ENCODE measurements around the gene OR1E1.
"Not testable (repeated sequence)": the region's sequence is repeated elsewhere in the genome, so short reads cannot be mapped to it uniquely, and the experiment has no call there.

OR1E1 gene

DNA sequence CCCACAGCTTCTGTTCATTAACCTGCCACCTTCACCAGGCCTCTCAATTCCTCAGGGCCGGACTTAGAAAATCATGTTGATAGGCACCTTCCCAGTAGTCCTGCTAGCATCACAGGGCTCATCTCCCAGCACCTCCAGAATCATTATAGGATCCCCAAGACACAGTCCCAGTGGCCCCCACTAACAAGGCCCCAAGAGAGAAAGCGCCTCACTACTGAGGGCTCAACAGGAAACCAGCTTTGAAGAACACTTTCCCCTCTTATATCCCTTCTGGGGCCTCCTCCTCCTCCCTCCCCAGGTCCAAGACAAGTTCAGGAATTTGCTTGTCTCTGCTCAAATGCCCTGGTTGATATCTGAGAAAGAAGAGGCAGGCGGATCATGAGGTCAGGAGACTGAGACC lies 12.9 kb upstream of the OR1E1 start, which contains the start of gene OR3A3:
TSS of gene OR3A3 (plus strand) at position 301 of the 400 bp plus-strand sequence.
- H4K20me1 ChIP-seq (ENCODE audit: insufficient read depth, low read length) = no peaks in the 10 kb centered on the region
- DNase-seq (no peak), ATAC-seq (ENCODE audit: insufficient read depth, low read depth) (no peak)
- H3K27ac ChIP-seq (ENCODE audit: low read length) = no peak within 1 kb of the TSS
- H3K9ac ChIP-seq (ENCODE audit: low read depth, low read length) = no peak within 1 kb of the TSS
- H3K4me2 ChIP-seq (ENCODE audit: insufficient read depth, low read length) = no peak within 1 kb of the TSS
- H2AFZ ChIP-seq (ENCODE audit: low read depth, low read length) = no peak within 1 kb of the TSS
- no peaks in the 10 kb centered on the region for H3K27me3 ChIP-seq (ENCODE audit: insufficient read depth, low read length, poor library complexity)
- no peak for TF ChIP-seq EZH2 (IDR thresholded peaks at IDR 0.05; ENCODE audit: borderline replicate concordance, low read depth, low read length, severe bottlenecking)
- TF ChIP-seq, protein P1, sequence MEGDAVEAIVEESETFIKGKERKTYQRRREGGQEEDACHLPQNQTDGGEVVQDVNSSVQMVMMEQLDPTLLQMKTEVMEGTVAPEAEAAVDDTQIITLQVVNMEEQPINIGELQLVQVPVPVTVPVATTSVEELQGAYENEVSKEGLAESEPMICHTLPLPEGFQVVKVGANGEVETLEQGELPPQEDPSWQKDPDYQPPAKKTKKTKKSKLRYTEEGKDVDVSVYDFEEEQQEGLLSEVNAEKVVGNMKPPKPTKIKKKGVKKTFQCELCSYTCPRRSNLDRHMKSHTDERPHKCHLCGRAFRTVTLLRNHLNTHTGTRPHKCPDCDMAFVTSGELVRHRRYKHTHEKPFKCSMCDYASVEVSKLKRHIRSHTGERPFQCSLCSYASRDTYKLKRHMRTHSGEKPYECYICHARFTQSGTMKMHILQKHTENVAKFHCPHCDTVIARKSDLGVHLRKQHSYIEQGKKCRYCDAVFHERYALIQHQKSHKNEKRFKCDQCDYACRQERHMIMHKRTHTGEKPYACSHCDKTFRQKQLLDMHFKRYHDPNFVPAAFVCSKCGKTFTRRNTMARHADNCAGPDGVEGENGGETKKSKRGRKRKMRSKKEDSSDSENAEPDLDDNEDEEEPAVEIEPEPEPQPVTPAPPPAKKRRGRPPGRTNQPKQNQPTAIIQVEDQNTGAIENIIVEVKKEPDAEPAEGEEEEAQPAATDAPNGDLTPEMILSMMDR (IDR thresholded peaks at IDR 0.05; ENCODE audit: borderline replicate concordance, extremely low read depth, low read length, poor library complexity, severe bottlenecking) = no peak
- H3K4me3 ChIP-seq (ENCODE audit: low read depth in 1 of 2, low read length in 2 of 2) = no peak within 1 kb of the TSS
- no peaks in the 10 kb centered on the region for H3K4me1 ChIP-seq (ENCODE audit: insufficient read depth, low read length)
- no peaks in the 10 kb centered on the region for H3K9me3 ChIP-seq (ENCODE audit: insufficient read depth, low read length, severe bottlenecking)
- H3K36me3 ChIP-seq (ENCODE audit: insufficient read depth, low read length) = no peaks in the 10 kb centered on the region
- no peaks in the 10 kb centered on the region for H3K79me2 ChIP-seq (ENCODE audit: insufficient read depth, low read length)

DNA sequence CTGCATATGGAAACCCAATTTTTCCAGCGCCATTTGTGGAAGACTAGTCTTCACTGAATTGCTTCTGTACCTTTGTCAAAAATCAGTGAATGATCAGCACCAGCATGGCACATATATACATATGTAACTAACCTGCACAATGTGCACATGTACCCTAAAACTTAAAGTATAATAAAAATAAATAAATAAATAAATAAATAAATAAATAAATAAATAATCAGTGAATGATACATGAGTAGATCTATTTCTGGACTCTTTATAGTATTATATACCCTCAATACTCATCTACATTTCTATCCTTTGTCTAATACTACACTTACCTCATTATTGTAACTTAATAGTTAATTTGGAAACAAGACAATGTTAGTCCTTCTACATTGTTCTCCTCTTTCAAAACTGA lies 5.6 kb upstream of the OR1E1 start:
- ATAC-seq (ENCODE audit: insufficient read depth, low read depth) = not testable (repeated sequence)

DNA sequence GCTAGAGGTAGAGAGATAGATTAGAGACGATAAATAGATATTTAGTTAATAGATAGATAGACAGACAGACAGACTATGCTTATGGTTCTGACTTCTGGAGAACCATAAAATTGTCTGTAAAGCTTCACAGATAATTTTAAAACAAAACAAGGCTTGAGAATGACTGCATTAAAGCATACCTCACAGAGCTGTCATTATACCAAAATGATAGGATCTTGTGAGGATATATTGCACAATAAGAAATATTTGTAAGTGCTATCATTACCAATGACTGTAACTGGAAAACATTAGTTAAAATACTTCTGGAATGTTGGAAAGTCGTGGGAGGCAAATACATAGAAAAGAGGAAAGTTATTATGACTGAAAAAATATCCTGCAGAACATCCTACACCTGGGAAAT lies 3.6 kb upstream of the OR1E1 start:
- no peak for TF ChIP-seq EZH2 (IDR thresholded peaks at IDR 0.05; ENCODE audit: borderline replicate concordance, low read depth, low read length, severe bottlenecking)
- TF ChIP-seq, protein P1 (IDR thresholded peaks at IDR 0.05; ENCODE audit: borderline replicate concordance, extremely low read depth, low read length, poor library complexity, severe bottlenecking) = no peak
- no peak overlapping the region for H3K9ac ChIP-seq (ENCODE audit: low read depth, low read length)
- no peak overlapping the region for H3K4me2 ChIP-seq (ENCODE audit: insufficient read depth, low read length)
- H3K27me3 ChIP-seq (ENCODE audit: insufficient read depth, low read length, poor library complexity) = no peaks in the 10 kb centered on the region
- H3K4me3 ChIP-seq (ENCODE audit: low read depth in 1 of 2, low read length in 2 of 2) = no peak overlapping the region
- no peak overlapping the region for H3K27ac ChIP-seq (ENCODE audit: low read length)
- no peaks in the 10 kb centered on the region for H3K36me3 ChIP-seq (ENCODE audit: insufficient read depth, low read length)
- no peaks in the 10 kb centered on the region for H4K20me1 ChIP-seq (ENCODE audit: insufficient read depth, low read length)
- H3K4me1 ChIP-seq (ENCODE audit: insufficient read depth, low read length) = no peaks in the 10 kb centered on the region
- ATAC-seq (ENCODE audit: insufficient read depth, low read depth) = no peak
- no peaks in the 10 kb centered on the region for H3K9me3 ChIP-seq (ENCODE audit: insufficient read depth, low read length, severe bottlenecking)
- DNase-seq = no peak
- no peaks in the 10 kb centered on the region for H3K79me2 ChIP-seq (ENCODE audit: insufficient read depth, low read length)
- H2AFZ ChIP-seq (ENCODE audit: low read depth, low read length) = no peak overlapping the region

More for the DNA sequence above, 5.6 kb upstream of the OR1E1 start:
- not testable (repeated sequence) for H3K4me2 ChIP-seq (ENCODE audit: insufficient read depth, low read length); H3K4me3 ChIP-seq (ENCODE audit: low read depth in 1 of 2, low read length in 2 of 2); H3K4me1 ChIP-seq (ENCODE audit: insufficient read depth, low read length); DNase-seq; H4K20me1 ChIP-seq (ENCODE audit: insufficient read depth, low read length); H3K79me2 ChIP-seq (ENCODE audit: insufficient read depth, low read length); H3K9ac ChIP-seq (ENCODE audit: low read depth, low read length); H3K27me3 ChIP-seq (ENCODE audit: insufficient read depth, low read length, poor library complexity); H3K27ac ChIP-seq (ENCODE audit: low read length); H3K9me3 ChIP-seq (ENCODE audit: insufficient read depth, low read length, severe bottlenecking); H3K36me3 ChIP-seq (ENCODE audit: insufficient read depth, low read length); H2AFZ ChIP-seq (ENCODE audit: low read depth, low read length)

DNA sequence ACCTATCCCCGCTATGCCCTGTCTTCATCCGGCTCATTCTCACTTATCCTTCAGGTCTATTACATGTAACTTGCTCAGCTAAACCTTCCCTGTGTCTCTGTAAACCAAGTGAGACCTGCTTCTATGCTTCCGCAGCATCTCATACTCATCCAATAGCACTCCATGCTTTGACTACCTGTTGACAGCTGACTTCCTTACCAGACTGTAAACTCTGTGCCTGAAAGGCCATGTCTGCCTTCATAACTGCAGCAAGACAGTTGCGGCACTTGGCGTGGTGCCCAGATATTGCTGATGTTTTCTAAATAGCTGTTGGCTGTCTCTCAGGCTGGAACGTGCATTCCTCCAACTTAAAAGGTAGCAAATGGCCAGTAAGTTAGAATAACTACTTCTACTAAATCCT lies 1.8 kb upstream of the OR1E1 start:
- DNase-seq (no peak), ATAC-seq (ENCODE audit: insufficient read depth, low read depth) (no peak)
- no peak for TF ChIP-seq EZH2 (IDR thresholded peaks at IDR 0.05; ENCODE audit: borderline replicate concordance, low read depth, low read length, severe bottlenecking)
- TF ChIP-seq, protein P1 (IDR thresholded peaks at IDR 0.05; ENCODE audit: borderline replicate concordance, extremely low read depth, low read length, poor library complexity, severe bottlenecking) = no peak
- Histone ChIP-seq H3K36me3 (ENCODE audit: insufficient read depth, low read length) (no peaks in the 10 kb centered on the region), H3K4me2 (ENCODE audit: insufficient read depth, low read length) (no peak overlapping the region), H3K27ac (ENCODE audit: low read length) (no peak overlapping the region), H3K79me2 (ENCODE audit: insufficient read depth, low read length) (no peaks in the 10 kb centered on the region), H3K9me3 (ENCODE audit: insufficient read depth, low read length, severe bottlenecking) (no peaks in the 10 kb centered on the region), H2AFZ (ENCODE audit: low read depth, low read length) (no peak overlapping the region), H4K20me1 (ENCODE audit: insufficient read depth, low read length) (no peaks in the 10 kb centered on the region), H3K27me3 (ENCODE audit: insufficient read depth, low read length, poor library complexity) (no peaks in the 10 kb centered on the region), H3K9ac (ENCODE audit: low read depth, low read length) (no peak overlapping the region), H3K4me1 (ENCODE audit: insufficient read depth, low read length) (no peaks in the 10 kb centered on the region), H3K4me3 (ENCODE audit: low read depth in 1 of 2, low read length in 2 of 2) (no peak overlapping the region)

DNA sequence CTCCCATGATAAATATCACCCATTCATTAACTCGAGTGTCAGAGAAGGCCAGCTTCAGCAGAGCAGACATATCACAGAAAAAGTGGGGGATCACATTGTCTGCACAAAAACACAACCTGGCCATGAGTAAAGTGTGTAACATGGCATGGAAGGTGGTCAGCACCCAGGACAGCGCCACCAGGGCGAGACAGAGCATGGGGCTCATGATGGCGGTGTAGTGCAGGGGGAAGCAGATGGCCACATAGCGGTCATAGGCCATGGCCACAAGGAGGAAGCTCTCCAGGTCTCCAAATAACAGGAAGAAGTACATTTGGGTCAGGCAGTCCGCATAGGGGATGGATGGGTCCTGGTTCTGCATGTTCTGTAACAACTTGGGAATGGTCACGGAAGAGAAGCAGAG lies 409 bp downstream of the OR1E1 start:
- DNase-seq (peak; percentile 49), ATAC-seq (ENCODE audit: insufficient read depth, low read depth) (peak; percentile 48; the same call in 1 of the 3 replicates)
- not testable (repeated sequence) for H3K79me2 ChIP-seq (ENCODE audit: insufficient read depth, low read length); H2AFZ ChIP-seq (ENCODE audit: low read depth, low read length); H3K4me1 ChIP-seq (ENCODE audit: insufficient read depth, low read length); H3K4me2 ChIP-seq (ENCODE audit: insufficient read depth, low read length); H3K9ac ChIP-seq (ENCODE audit: low read depth, low read length); H3K9me3 ChIP-seq (ENCODE audit: insufficient read depth, low read length, severe bottlenecking); H3K36me3 ChIP-seq (ENCODE audit: insufficient read depth, low read length); H4K20me1 ChIP-seq (ENCODE audit: insufficient read depth, low read length); H3K4me3 ChIP-seq (ENCODE audit: low read depth in 1 of 2, low read length in 2 of 2); H3K27me3 ChIP-seq (ENCODE audit: insufficient read depth, low read length, poor library complexity); H3K27ac ChIP-seq (ENCODE audit: low read length)

All from DND-41 (cell line).